GM20000 (cell line): ENCODE results near the gene REPS1.

Experiments
- DNase-seq: peaks from one replicate; pipeline ENCODE4 v3.0.0; 2012; ENCODE audit warnings: low spot score
- TF ChIP-seq, protein P1 (sequence below): IDR thresholded peaks from 2 replicates; pipeline ENCODE4 v1.5.1; 2012; ENCODE audit warnings: mild to moderate bottlenecking, control low read depth; ENCODE audit errors: extremely low read depth, missing control alignments

REPS1 gene

GRCh38 chr6:138975815-138976214 lies 12.2 kb downstream of the REPS1 start:
- TF ChIP-seq, protein P1, sequence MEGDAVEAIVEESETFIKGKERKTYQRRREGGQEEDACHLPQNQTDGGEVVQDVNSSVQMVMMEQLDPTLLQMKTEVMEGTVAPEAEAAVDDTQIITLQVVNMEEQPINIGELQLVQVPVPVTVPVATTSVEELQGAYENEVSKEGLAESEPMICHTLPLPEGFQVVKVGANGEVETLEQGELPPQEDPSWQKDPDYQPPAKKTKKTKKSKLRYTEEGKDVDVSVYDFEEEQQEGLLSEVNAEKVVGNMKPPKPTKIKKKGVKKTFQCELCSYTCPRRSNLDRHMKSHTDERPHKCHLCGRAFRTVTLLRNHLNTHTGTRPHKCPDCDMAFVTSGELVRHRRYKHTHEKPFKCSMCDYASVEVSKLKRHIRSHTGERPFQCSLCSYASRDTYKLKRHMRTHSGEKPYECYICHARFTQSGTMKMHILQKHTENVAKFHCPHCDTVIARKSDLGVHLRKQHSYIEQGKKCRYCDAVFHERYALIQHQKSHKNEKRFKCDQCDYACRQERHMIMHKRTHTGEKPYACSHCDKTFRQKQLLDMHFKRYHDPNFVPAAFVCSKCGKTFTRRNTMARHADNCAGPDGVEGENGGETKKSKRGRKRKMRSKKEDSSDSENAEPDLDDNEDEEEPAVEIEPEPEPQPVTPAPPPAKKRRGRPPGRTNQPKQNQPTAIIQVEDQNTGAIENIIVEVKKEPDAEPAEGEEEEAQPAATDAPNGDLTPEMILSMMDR, result no peak

GRCh38 chr6:138973466-138974153 lies 14.4 kb downstream of the REPS1 start:
- TF ChIP-seq, protein P1, result no peak
- DNase-seq, result no peak

More at GRCh38 chr6:138975815-138976214, 12.2 kb downstream of the REPS1 start:
- no peak for DNase-seq

- no peak for DNase-seq
- TF ChIP-seq, protein P1, result no peak
Observed at GRCh38 chr6:138972226-138972665, 15.8 kb downstream of the REPS1 start.

- TF ChIP-seq, protein P1, result no peak
- DNase-seq, result no peak
Observed at GRCh38 chr6:138971601-138972000, 16.5 kb downstream of the REPS1 start.

DNA sequence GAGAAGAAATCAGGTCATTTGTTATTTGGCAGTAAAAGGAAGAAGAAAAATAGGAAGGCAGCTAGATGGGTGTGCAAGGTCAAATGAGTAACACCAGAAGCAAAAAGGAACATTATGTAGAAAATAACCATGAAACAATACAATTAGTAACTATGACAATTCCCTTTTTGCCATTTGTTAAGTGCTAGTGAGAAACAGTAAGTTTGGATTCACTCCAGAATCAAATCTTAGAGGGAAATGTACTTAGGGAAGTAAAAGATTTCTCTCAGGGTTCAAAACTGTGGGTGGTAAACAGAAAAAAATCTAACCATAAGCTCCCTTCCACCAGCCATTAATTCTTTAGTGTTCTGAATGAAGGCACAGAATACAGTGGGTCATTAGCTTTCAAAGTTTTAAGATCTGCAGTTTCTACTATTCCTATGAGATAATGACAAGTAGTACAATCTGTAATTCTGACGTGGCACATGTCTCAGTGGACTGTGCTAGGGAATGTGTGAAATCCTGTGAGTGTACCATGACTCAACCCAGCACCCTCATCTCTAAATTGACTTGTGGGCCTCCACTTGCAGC lies 17.1 kb downstream of the REPS1 start:
- TF ChIP-seq, protein P1, result no peak
- DNase-seq, result no peak

DNA sequence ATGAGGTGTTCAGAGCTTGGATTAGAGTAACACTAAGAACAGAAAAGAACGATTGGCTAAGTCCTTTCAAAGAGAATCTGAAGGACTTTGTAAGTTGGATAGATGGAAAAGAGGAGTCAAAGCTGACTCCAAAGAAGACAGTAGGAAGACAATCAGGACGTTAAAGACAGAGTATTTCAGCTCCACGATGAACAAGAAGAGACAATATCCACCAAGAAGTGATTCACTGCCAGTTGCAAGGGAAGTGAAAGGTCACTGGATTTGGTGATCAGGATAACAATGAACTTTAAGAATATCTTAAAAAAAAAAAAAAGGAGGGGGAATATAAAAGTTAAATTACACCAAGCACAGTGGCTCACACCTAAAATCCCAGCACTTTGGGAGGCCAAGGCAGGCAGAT lies 17.9 kb downstream of the REPS1 start:
- TF ChIP-seq, protein P1, result no peak
- no peak for DNase-seq

DNA sequence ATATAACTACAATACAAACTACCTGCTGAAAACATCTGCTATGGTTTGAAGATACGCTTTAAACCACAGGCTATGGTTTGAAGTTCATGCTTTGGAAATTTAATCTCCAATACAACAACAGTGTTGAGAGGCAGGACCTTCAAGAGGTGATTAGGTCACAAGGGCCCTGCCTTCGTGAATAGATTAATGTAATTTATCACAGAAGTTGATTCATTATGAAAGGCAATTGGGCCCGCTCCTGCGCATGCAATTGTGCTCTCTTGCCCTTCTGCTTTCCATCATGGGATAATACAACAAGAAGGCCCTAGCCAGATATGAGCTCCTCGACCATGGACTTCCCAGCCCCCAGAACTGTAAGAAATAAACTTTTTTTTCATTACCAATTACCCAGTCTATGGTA lies 21.2 kb downstream of the REPS1 start:
- TF ChIP-seq, protein P1, result no peak
- DNase-seq, result no peak
